CD4-positive, alpha-beta memory T cell (primary cell): ENCODE measurements around the gene AGTRAP. TPM values are rescaled to one million over a fixed set of nuclear protein-coding genes. Genes with fewer than 3 reads are reported as not detected.
A peak's percentile ranks its signal among the peaks of the same experiment; 100 is the strongest.

Experiments
- CTCF ChIA-PET: fragments of 350-600 bp; sonication (Branson Sonifier 250); formaldehyde crosslinking; loops from one replicate; lab custom pipeline; 2021; ENCODE audit warnings: inconsistent platforms; ENCODE audit not compliant: partially characterized antibody; lab: Charles Lee
- POLR2A ChIA-PET: fragments of 350-600 bp; sonication (Branson Sonifier 250); formaldehyde crosslinking; loops from one replicate; lab custom pipeline; 2021; ENCODE audit not compliant: partially characterized antibody; lab: Charles Lee
- DNase-seq, 5 donors: peaks; one replicate each; pipeline versions ENCODE4 v3.0.0 to v3.0.0-alpha.2; 2020 to 2022; ENCODE audit warnings: mixed read lengths in 1 of 5
- H3K27ac ChIP-seq: one replicate; pipeline ENCODE4 v1.7.0; 2013; ENCODE audit warnings: low read depth, low read length
- H3K27me3 ChIP-seq: 2 replicates; pipeline ENCODE4 v1.7.0; 2013; ENCODE audit warnings: mild to moderate bottlenecking, low read length, moderate library complexity; ENCODE audit not compliant: insufficient read depth
- H3K36me3 ChIP-seq: 2 replicates; pipeline ENCODE4 v1.7.0; 2013; ENCODE audit warnings: mild to moderate bottlenecking, low read length, moderate library complexity; ENCODE audit not compliant: insufficient read depth
- H3K4me1 ChIP-seq: 2 replicates; pipeline ENCODE4 v1.7.0; 2013; ENCODE audit warnings: mild to moderate bottlenecking, low read length, moderate library complexity; ENCODE audit not compliant: insufficient read depth
- H3K4me3 ChIP-seq, 2 donors: one replicate each; pipeline ENCODE4 v1.7.0; 2013; ENCODE audit warnings: low read length in 2 of 2, mild to moderate bottlenecking in 1 of 2
- H3K9me3 ChIP-seq, 2 donors: one replicate each; pipeline ENCODE4 v1.7.0; 2013; ENCODE audit warnings: low read length in 2 of 2, control low read depth in 1 of 2; ENCODE audit not compliant: control insufficient read depth in 1 of 2
- H3K27ac Mint-ChIP-seq, 7 donors: one replicate each; pipeline ENCODE4 v1.8.0; 2020 to 2021; ENCODE audit warnings: mixed read lengths in 7 of 7, mild to moderate bottlenecking in 6 of 7, inconsistent platforms in 3 of 7, moderate library complexity in 3 of 7
- H3K27me3 Mint-ChIP-seq, 2 donors: one replicate each; pipeline ENCODE4 v1.8.0; 2020 to 2021; ENCODE audit warnings: mixed read lengths in 2 of 2
- H3K36me3 Mint-ChIP-seq, 2 donors: one replicate each; pipeline ENCODE4 v1.8.0; 2020 to 2021; ENCODE audit warnings: mixed read lengths in 2 of 2, inconsistent platforms in 1 of 2, mild to moderate bottlenecking in 1 of 2
- H3K4me1 Mint-ChIP-seq, 4 donors: one replicate each; pipeline ENCODE4 v1.8.0; 2020 to 2021; ENCODE audit warnings: mixed read lengths in 4 of 4, mild to moderate bottlenecking in 1 of 4
- H3K4me3 Mint-ChIP-seq, 8 donors: one replicate each; pipeline ENCODE4 v1.8.0; 2020 to 2021; ENCODE audit warnings: mixed read lengths in 8 of 8, mild to moderate bottlenecking in 7 of 8, moderate library complexity in 6 of 8, inconsistent platforms in 3 of 8
- H3K9me3 Mint-ChIP-seq, 8 donors: one replicate each; pipeline ENCODE4 v1.8.0; 2020 to 2021; ENCODE audit warnings: mixed read lengths in 8 of 8, mild to moderate bottlenecking in 5 of 8, inconsistent platforms in 3 of 8, moderate library complexity in 1 of 8
- intact Hi-C: fragments of 100-400 bp; cut with micrococcal nuclease; formaldehyde crosslinking; loops from one replicate; pipeline ENCODE4 v1.15.1; 2023
- polyA plus RNA-seq, 2 donors: library from polyadenylated mRNA; unstranded; fragments of 300-500 nt; fragmentation: Illumina TruSeq; gene quantifications; one replicate each; pipeline ENCODE4 v1.2.3, GENCODE V29; 2021
- total RNA-seq, 2 experiments: library from RNA; stranded (reverse); gene quantifications; one replicate each; pipeline ENCODE4 v1.2.3, GENCODE V29; 2021

AGTRAP gene
- total and polyA plus RNA-seq, 4 experiments from 2014 or later: 19.0 to 76.9 (median 37.5) TPM

GRCh38 chr1:11693024-11693590 lies 42.8 kb upstream of the AGTRAP start:
- H3K36me3 Mint-ChIP-seq: no peaks in the 10 kb centered on the region
- H3K27me3 ChIP-seq: no peaks in the 10 kb centered on the region
- peak overlapping the region in 7 of 8 donors; percentile 19 to 84 (median 67) for H3K4me3 Mint-ChIP-seq
- POLR2A ChIA-PET: interaction anchor here (1.2 to 1.9 kb wide), 2 partner anchors 11 to 29 kb away, joined by 3 to 8 read pairs; no protein-coding TSS in a partner anchor
- H3K27ac ChIP-seq: no peak overlapping the region
- no peaks in the 10 kb centered on the region for H3K9me3 ChIP-seq
- no peak overlapping the region for H3K4me3 ChIP-seq
- CTCF ChIA-PET: interaction anchor here (0.9 to 1.6 kb wide), 2 partner anchors 29 to 47 kb away, joined by 3 to 6 read pairs; partner anchors contain the start of gene FBXO6
- peak overlapping the region in 1 of 7 donors; percentile 75 for H3K27ac Mint-ChIP-seq
- H3K27me3 Mint-ChIP-seq: peaks cover 26 to 31% of the 10 kb centered on the region in 2 donors
- H3K9me3 Mint-ChIP-seq: peaks cover 0 to 2% (median 0%) of the 10 kb centered on the region in 8 donors
- peaks cover 15 to 31% (median 25%) of the 10 kb centered on the region in 4 donors for H3K4me1 Mint-ChIP-seq
- intact Hi-C loops: no loop called here
- H3K36me3 ChIP-seq: no peaks in the 10 kb centered on the region
- DNase-seq: peak; percentile 15 to 62 (median 33)
- peaks cover 32% of the 10 kb centered on the region for H3K4me1 ChIP-seq

DNA sequence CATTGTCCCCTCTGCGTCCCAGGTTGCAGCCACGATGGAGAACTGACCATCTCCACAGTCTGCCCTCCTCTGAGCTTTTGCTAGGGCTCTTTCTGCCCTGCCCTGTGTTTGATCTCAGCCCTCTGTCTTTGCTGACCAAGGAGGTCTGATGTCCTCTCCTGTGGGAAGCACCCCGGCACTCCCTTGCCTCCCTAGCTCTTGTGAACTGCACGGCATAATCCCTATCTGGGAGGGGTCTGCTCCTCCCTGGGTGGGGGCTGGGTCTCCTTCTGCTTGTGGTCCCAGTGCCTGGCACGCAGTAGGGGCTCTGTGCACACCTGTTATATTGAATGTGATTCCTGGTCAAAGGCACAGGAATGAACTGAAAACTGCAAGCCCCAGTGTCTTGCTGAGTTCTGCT lies 42.0 kb upstream of the AGTRAP start:
- POLR2A ChIA-PET: interaction anchor here (1.2 to 1.9 kb wide), 2 partner anchors 12 to 29 kb away, joined by 3 to 8 read pairs; no protein-coding TSS in a partner anchor
- H3K27me3 Mint-ChIP-seq: peaks cover 30% of the 10 kb centered on the region in 2 donors
- no peak overlapping the region for H3K27ac ChIP-seq

GRCh38 chr1:11695861-11696260 lies 40.1 kb upstream of the AGTRAP start:
- ChIA-PET POLR2A (interaction anchor here (1.4 to 1.7 kb wide), 2 partner anchors 10 to 31 kb away, joined by 4 to 7 read pairs; partner anchors contain the start of gene FBXO6), CTCF (interaction anchor here (1.5 kb wide), 1 partner anchor 54 kb away, joined by 3 read pairs; no protein-coding TSS in a partner anchor)
- intact Hi-C loops: no loop called here
- H3K4me1 ChIP-seq: peaks cover 24% of the 10 kb centered on the region
- Mint-ChIP-seq H3K27me3 (peaks cover 22 to 23% of the 10 kb centered on the region in 2 donors), H3K27ac (no peak overlapping the region), H3K4me3 (no peak overlapping the region), H3K36me3 (no peaks in the 10 kb centered on the region), H3K9me3 (no peaks in the 10 kb centered on the region), H3K4me1 (peaks cover 10 to 24% (median 17%) of the 10 kb centered on the region in 4 donors)
- H3K27me3 ChIP-seq: no peaks in the 10 kb centered on the region
- H3K36me3 ChIP-seq: no peaks in the 10 kb centered on the region
- H3K4me3 ChIP-seq: no peak overlapping the region
- no peak overlapping the region for H3K27ac ChIP-seq
- H3K9me3 ChIP-seq: no peaks in the 10 kb centered on the region
- DNase-seq: no peak

More for the DNA sequence above, 42.0 kb upstream of the AGTRAP start:
- no peak for DNase-seq
- Histone ChIP-seq H3K4me1 (peaks cover 32% of the 10 kb centered on the region), H3K36me3 (no peaks in the 10 kb centered on the region), H3K4me3 (no peak overlapping the region), H3K27me3 (no peaks in the 10 kb centered on the region), H3K9me3 (no peaks in the 10 kb centered on the region)
- Mint-ChIP-seq H3K27ac (peak overlapping the region in 2 of 7 donors; percentile 52 to 77), H3K36me3 (no peaks in the 10 kb centered on the region), H3K9me3 (peaks cover 0 to 2% (median 0%) of the 10 kb centered on the region in 8 donors), H3K4me1 (peaks cover 15 to 31% (median 25%) of the 10 kb centered on the region in 4 donors), H3K4me3 (peak overlapping the region in 3 of 8 donors; percentile 18 to 81 (median 61))
- intact Hi-C loops: no loop called here
- CTCF ChIA-PET: interaction anchor here (0.6 to 1.6 kb wide), 3 partner anchors 17 to 288 kb away, joined by 3 to 6 read pairs (median 3); partner anchors contain the start of gene FBXO6

DNA sequence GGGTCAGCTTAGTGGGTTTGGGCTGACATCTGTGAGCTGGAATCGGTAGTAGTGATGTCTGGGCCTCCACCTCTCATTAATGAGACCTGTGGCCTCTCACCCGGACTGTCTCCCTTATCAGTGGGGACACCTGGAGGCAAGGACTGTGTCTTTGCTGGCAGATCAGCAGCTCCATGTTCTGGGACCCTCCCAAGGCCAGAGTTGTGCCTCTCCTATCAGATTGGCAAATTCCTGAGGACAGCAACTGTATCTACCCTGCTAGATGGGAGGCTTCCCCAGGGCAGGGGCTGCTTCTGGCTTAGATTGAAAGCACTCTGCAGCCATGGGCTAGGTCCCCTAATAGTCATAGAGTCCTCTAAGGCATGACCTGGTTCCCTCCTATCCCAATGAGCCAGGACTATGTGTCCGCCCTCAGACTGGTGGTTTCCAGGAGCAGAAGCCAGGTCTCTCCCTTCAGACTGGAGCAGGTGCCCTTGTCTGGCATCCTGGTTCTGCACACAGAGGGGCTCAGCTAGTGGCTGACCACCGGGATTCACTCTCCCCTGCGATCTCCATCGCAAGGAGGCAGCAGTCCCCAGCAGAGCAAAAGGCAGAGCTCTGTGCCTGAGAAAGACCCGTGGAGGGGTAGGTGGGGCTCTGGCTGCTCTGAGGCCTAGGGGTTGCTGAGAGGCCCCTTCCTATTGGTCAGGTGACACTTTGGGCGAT lies 38.6 kb upstream of the AGTRAP start:
- intact Hi-C loops: no loop called here
- peaks cover 17% of the 10 kb centered on the region for H3K4me1 ChIP-seq
- peaks cover 19 to 21% of the 10 kb centered on the region in 2 donors for H3K27me3 Mint-ChIP-seq
- H3K9me3 Mint-ChIP-seq: no peaks in the 10 kb centered on the region
- H3K9me3 ChIP-seq: no peaks in the 10 kb centered on the region
- H3K4me1 Mint-ChIP-seq: peaks cover 8 to 18% (median 13%) of the 10 kb centered on the region in 4 donors
- no peak overlapping the region for H3K27ac Mint-ChIP-seq
- DNase-seq: no peak
- ChIA-PET CTCF (interaction anchor here (1.0 to 1.6 kb wide), 2 partner anchors 11 to 33 kb away, joined by 5 read pairs; no protein-coding TSS in a partner anchor), POLR2A (no interaction called here)
- H3K4me3 Mint-ChIP-seq: no peak overlapping the region
- no peaks in the 10 kb centered on the region for H3K36me3 ChIP-seq
- no peaks in the 10 kb centered on the region for H3K36me3 Mint-ChIP-seq
- H3K27ac ChIP-seq: no peak overlapping the region
- H3K4me3 ChIP-seq: no peak overlapping the region
- no peaks in the 10 kb centered on the region for H3K27me3 ChIP-seq

GRCh38 chr1:11697893-11698210 lies 38.1 kb upstream of the AGTRAP start:
- Mint-ChIP-seq H3K36me3 (no peaks in the 10 kb centered on the region), H3K27ac (peak overlapping the region in 1 of 7 donors; percentile 42), H3K9me3 (no peaks in the 10 kb centered on the region), H3K4me1 (peaks cover 5 to 13% (median 8%) of the 10 kb centered on the region in 4 donors), H3K4me3 (no peak overlapping the region), H3K27me3 (peaks cover 16 to 19% of the 10 kb centered on the region in 2 donors)
- intact Hi-C loops: no loop called here
- H3K9me3 ChIP-seq: no peaks in the 10 kb centered on the region
- POLR2A ChIA-PET: no interaction called here
- CTCF ChIA-PET: interaction anchor here (1.6 kb wide), 1 partner anchor 11 kb away, joined by 5 read pairs; no protein-coding TSS in a partner anchor
- H3K27me3 ChIP-seq: no peaks in the 10 kb centered on the region
- no peaks in the 10 kb centered on the region for H3K36me3 ChIP-seq
- no peak for DNase-seq
- H3K4me1 ChIP-seq: peaks cover 12% of the 10 kb centered on the region
- no peak overlapping the region for H3K4me3 ChIP-seq
- H3K27ac ChIP-seq: no peak overlapping the region

DNA sequence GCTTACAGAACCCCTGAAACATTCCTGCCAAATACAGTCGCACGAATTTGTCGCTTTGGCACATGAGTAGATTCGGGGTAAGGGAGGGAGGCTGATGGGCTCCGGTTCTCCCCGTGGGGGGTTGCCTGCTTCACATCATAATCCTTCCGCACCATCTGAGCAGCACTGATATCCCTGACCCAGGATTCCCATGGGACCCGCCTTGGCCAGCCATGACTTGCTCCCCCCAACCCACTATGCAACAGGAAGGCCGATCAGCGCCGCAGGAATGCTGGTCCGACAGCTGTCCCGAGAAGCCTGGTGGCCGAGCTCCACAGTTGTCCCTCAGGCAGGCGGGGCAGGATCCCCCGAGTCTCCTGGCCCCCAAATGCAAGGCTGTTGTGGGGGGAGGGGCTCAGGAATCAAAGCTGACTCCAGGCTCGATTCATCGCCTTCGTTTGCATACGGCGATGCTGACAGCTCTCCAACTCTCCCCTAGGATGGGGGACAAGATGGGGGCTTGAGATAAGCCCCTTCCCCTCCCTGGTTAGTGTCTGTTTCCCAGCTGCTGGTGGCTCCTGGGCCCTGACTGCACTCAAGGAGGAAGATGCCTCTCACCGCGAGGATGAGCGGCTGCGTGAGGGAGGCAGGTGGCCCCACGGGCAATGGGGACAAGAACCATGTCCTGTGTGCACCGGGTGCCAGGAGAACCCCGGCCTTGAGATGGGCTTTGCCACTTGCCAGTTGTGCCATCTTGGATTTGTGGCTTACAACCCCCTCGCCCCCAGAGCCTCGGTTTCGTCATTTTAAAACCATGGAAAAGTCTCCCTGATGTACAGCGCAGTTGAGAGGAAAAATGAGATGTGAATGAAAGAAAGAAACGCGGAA lies 35.1 kb upstream of the AGTRAP start:
- H3K4me1 ChIP-seq: peaks cover 5% of the 10 kb centered on the region
- Mint-ChIP-seq H3K9me3 (no peaks in the 10 kb centered on the region), H3K27ac (no peak overlapping the region), H3K27me3 (peaks cover 15 to 16% of the 10 kb centered on the region in 2 donors), H3K4me3 (no peak overlapping the region), H3K36me3 (no peaks in the 10 kb centered on the region), H3K4me1 (no peaks in the 10 kb centered on the region)
- ChIA-PET CTCF (interaction anchor here (1.4 to 1.5 kb wide), 3 partner anchors 10 to 38 kb away, joined by 3 to 4 read pairs (median 4); no protein-coding TSS in a partner anchor), POLR2A (no interaction called here)
- no peaks in the 10 kb centered on the region for H3K36me3 ChIP-seq
- H3K27ac ChIP-seq: no peak overlapping the region
- intact Hi-C loops: no loop called here
- H3K9me3 ChIP-seq: no peaks in the 10 kb centered on the region
- no peak overlapping the region for H3K4me3 ChIP-seq
- no peak for DNase-seq
- H3K27me3 ChIP-seq: no peaks in the 10 kb centered on the region
